Lung (tissue), 12 donors: ENCODE measurements around the gene LCMT2. TPM values are rescaled to one million over a fixed set of nuclear protein-coding genes. Genes with fewer than 3 reads are reported as not detected.

Experiments used
- ATAC-seq: fragments of 200-7000 bp; cut with Tn5 transposase; one replicate; pipeline ENCODE4 v1.9.1; 2020; ENCODE audit warnings: moderate number of reproducible peaks; ENCODE audit not compliant: insufficient read depth, low FRiP score
- DNase-seq, 3 donors: peaks; one replicate each; pipeline ENCODE4 v3.0.0-alpha.2; 2013 to 2017
- H3K27ac ChIP-seq, 2 donors: one replicate each; pipeline ENCODE4 v1.5.1; 2013; ENCODE audit warnings: mild to moderate bottlenecking in 2 of 2, moderate library complexity in 2 of 2, control low read depth in 1 of 2, inconsistent platforms in 1 of 2, low read depth in 1 of 2, low read length in 1 of 2
- H3K27me3 ChIP-seq, 3 donors: one replicate each; pipeline ENCODE4 v1.5.1; 2013; ENCODE audit warnings: low read length in 2 of 3; ENCODE audit not compliant: control insufficient read depth in 3 of 3, insufficient read depth in 3 of 3
- H3K36me3 ChIP-seq, 4 donors: one replicate each; pipeline ENCODE4 v1.5.1; 2013; ENCODE audit warnings: low read length in 4 of 4, mild to moderate bottlenecking in 1 of 4, moderate library complexity in 1 of 4; ENCODE audit not compliant: control insufficient read depth in 4 of 4, insufficient read depth in 4 of 4
- H3K4me1 ChIP-seq, 5 donors: one replicate each; pipeline ENCODE4 v1.5.1; 2013; ENCODE audit warnings: low read length in 5 of 5, mild to moderate bottlenecking in 2 of 5, moderate library complexity in 1 of 5; ENCODE audit not compliant: control insufficient read depth in 5 of 5, insufficient read depth in 5 of 5
- H3K4me3 ChIP-seq: one replicate; pipeline ENCODE4 v1.5.1; 2013; ENCODE audit warnings: mild to moderate bottlenecking, control low read depth, moderate library complexity
- H3K9ac ChIP-seq, 2 donors: one replicate each; pipeline ENCODE4 v1.5.1; 2013; ENCODE audit warnings: low read length in 2 of 2, control low read depth in 1 of 2; ENCODE audit not compliant: insufficient read depth in 1 of 2
- H3K9me3 ChIP-seq, 4 donors: one replicate each; pipeline ENCODE4 v1.5.1; 2013; ENCODE audit warnings: low read length in 3 of 4, mild to moderate bottlenecking in 1 of 4, moderate library complexity in 1 of 4; ENCODE audit not compliant: control insufficient read depth in 4 of 4, insufficient read depth in 3 of 4
- CTCF ChIP-seq: IDR thresholded peaks from 2 replicates; pipeline ENCODE4 v1.5.1; 2012; ENCODE audit warnings: mild to moderate bottlenecking; ENCODE audit errors: control extremely low read depth, extremely low read depth
- WGBS, 2 donors: extraction: QIAGEN DNeasy Blood & Tissue Kit; methylation state at CpG; one replicate each; pipeline ENCODE4 v1.1.7; 2013; 5-methylcytosine and 5-hydroxymethylcytosine counted together
- polyA plus RNA-seq, 2 donors: library from polyadenylated mRNA; stranded (reverse); fragments of 200-250 nt; gene quantifications; one replicate each; pipeline ENCODE4 v1.2.1, GENCODE V29; 2013
- total RNA-seq, 2 donors: library from RNA; depleted of rRNA in 1 of 2; stranded (reverse); fragments of >200 nt in 1 of 2; gene quantifications; one replicate each; pipeline ENCODE4 v1.2.1, GENCODE V29; 2014 to 2021
- donor health status: control.
- donor health status: control.
- donor health status: Bipolar disorder and iron deficiency.
- donor health status: healthy.
- donor health status: DM: yes; HTN: yes; CAD: no.

The LCMT2 gene
- total and polyA plus RNA-seq, 4 donors, result 3.3 to 10.6 (median 4.4) TPM

- TF ChIP-seq CTCF, result no peak
Measured at GRCh38 chr15:43279496-43279895, 50.9 kb downstream of the LCMT2 start.

GRCh38 chr15:43278869-43279268, 51.5 kb downstream of the LCMT2 start:
- Histone ChIP-seq H3K9me3 (peaks cover 0 to 2% (median 0%) of the 10 kb centered on the region in 4 donors), H3K4me1 (no peaks in the 10 kb centered on the region), H3K4me3 (no peak overlapping the region), H3K36me3 (no peaks in the 10 kb centered on the region), H3K9ac (no peak overlapping the region), H3K27ac (no peak overlapping the region), H3K27me3 (no peaks in the 10 kb centered on the region)
- no peak for DNase-seq
- no peak for ATAC-seq
- WGBS, 2 donors, result 85 to 90% methylated on average over 11 of the region's 11 CpGs
- no peak for TF ChIP-seq CTCF

More at GRCh38 chr15:43279496-43279895, 50.9 kb downstream of the LCMT2 start:
- no peaks in the 10 kb centered on the region for H3K27me3 ChIP-seq
- 87 to 91% methylated on average over 7 of the region's 7 CpGs for WGBS, 2 donors
- no peak overlapping the region for H3K4me3 ChIP-seq
- H3K27ac ChIP-seq, result no peak overlapping the region
- ATAC-seq (no peak), DNase-seq (no peak)
- H3K9me3 ChIP-seq, result no peaks in the 10 kb centered on the region
- no peaks in the 10 kb centered on the region for H3K36me3 ChIP-seq
- H3K4me1 ChIP-seq, result no peaks in the 10 kb centered on the region
- no peak overlapping the region for H3K9ac ChIP-seq

- 73 to 92% methylated on average over 4 of the region's 4 CpGs for WGBS, 2 donors
- Histone ChIP-seq H3K9me3 (peaks cover 0 to 2% (median 0%) of the 10 kb centered on the region in 4 donors), H3K4me1 (no peaks in the 10 kb centered on the region), H3K4me3 (no peak overlapping the region), H3K9ac (no peak overlapping the region), H3K27ac (no peak overlapping the region), H3K36me3 (no peaks in the 10 kb centered on the region), H3K27me3 (no peaks in the 10 kb centered on the region)
- no peak for ATAC-seq
- TF ChIP-seq CTCF, result no peak
- no peak for DNase-seq
Measured at GRCh38 chr15:43277901-43278300, 52.5 kb downstream of the LCMT2 start.

- H3K9me3 ChIP-seq, result peaks cover 0 to 2% (median 1%) of the 10 kb centered on the region in 4 donors
- H3K36me3 ChIP-seq, result no peaks in the 10 kb centered on the region
- TF ChIP-seq CTCF, result no peak
- no peak overlapping the region for H3K9ac ChIP-seq
- no peaks in the 10 kb centered on the region for H3K27me3 ChIP-seq
- no peak for DNase-seq
- no peaks in the 10 kb centered on the region for H3K4me1 ChIP-seq
- H3K27ac ChIP-seq, result no peak overlapping the region
- WGBS, 2 donors, result 71 to 72% methylated on average over 10 of the region's 10 CpGs
- ATAC-seq, result no peak
- H3K4me3 ChIP-seq, result no peak overlapping the region
Measured at GRCh38 chr15:43277231-43277823, 53.0 kb downstream of the LCMT2 start.
